ENCODE measurements around the gene GID8.

DNA sequence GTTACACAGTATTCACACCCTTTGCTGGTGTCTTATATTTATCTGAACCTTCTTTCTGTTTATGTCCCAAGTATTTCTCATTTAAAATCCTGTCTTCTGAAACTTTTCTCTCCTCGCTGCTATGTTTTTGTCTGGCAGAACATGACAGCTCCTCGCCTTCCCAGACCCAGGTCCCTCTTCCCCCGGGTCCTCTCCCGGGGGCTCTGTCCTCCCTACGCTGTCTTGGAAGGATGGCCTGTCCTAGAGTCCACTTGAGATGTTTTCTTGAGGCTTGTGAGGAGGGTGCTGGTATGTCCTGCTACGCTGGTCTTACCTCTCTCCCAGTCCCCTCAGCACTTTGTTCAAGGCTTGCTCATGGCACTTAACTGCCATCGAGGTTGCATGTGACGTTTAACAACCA lies 6.2 kb downstream of the GID8 start:
- TF ChIP-seq, protein P1, sequence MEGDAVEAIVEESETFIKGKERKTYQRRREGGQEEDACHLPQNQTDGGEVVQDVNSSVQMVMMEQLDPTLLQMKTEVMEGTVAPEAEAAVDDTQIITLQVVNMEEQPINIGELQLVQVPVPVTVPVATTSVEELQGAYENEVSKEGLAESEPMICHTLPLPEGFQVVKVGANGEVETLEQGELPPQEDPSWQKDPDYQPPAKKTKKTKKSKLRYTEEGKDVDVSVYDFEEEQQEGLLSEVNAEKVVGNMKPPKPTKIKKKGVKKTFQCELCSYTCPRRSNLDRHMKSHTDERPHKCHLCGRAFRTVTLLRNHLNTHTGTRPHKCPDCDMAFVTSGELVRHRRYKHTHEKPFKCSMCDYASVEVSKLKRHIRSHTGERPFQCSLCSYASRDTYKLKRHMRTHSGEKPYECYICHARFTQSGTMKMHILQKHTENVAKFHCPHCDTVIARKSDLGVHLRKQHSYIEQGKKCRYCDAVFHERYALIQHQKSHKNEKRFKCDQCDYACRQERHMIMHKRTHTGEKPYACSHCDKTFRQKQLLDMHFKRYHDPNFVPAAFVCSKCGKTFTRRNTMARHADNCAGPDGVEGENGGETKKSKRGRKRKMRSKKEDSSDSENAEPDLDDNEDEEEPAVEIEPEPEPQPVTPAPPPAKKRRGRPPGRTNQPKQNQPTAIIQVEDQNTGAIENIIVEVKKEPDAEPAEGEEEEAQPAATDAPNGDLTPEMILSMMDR (IDR thresholded peaks at IDR 0.05; ENCODE audit: low read depth, low read length, missing input control) = no peak
- no peak for TF ChIP-seq GABPA (IDR thresholded peaks at IDR 0.05 in 1 of 2, conservative IDR thresholded peaks at IDR 0.05 in 1 of 2)
- TF ChIP-seq YY1 (IDR thresholded peaks at IDR 0.05) = no peak
- TF ChIP-seq SP1 (IDR thresholded peaks at IDR 0.05) = no peak
- TF ChIP-seq, protein P2, sequence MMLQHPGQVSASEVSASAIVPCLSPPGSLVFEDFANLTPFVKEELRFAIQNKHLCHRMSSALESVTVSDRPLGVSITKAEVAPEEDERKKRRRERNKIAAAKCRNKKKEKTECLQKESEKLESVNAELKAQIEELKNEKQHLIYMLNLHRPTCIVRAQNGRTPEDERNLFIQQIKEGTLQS (IDR thresholded peaks at IDR 0.05) = no peak
- TF ChIP-seq NR2F2 (IDR thresholded peaks at IDR 0.05) = no peak
- TF ChIP-seq, protein P3, sequence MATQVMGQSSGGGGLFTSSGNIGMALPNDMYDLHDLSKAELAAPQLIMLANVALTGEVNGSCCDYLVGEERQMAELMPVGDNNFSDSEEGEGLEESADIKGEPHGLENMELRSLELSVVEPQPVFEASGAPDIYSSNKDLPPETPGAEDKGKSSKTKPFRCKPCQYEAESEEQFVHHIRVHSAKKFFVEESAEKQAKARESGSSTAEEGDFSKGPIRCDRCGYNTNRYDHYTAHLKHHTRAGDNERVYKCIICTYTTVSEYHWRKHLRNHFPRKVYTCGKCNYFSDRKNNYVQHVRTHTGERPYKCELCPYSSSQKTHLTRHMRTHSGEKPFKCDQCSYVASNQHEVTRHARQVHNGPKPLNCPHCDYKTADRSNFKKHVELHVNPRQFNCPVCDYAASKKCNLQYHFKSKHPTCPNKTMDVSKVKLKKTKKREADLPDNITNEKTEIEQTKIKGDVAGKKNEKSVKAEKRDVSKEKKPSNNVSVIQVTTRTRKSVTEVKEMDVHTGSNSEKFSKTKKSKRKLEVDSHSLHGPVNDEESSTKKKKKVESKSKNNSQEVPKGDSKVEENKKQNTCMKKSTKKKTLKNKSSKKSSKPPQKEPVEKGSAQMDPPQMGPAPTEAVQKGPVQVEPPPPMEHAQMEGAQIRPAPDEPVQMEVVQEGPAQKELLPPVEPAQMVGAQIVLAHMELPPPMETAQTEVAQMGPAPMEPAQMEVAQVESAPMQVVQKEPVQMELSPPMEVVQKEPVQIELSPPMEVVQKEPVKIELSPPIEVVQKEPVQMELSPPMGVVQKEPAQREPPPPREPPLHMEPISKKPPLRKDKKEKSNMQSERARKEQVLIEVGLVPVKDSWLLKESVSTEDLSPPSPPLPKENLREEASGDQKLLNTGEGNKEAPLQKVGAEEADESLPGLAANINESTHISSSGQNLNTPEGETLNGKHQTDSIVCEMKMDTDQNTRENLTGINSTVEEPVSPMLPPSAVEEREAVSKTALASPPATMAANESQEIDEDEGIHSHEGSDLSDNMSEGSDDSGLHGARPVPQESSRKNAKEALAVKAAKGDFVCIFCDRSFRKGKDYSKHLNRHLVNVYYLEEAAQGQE (IDR thresholded peaks at IDR 0.05) = no peak
- no peak for TF ChIP-seq JUND (IDR thresholded peaks at IDR 0.05)

All from liver (tissue), 3 donors.